SW480 (cell line): ENCODE measurements around the gene FCHO1.

ENCODE experiments used
- DNase-seq: peaks from one replicate; pipeline ENCODE4 v3.0.0-alpha.2; 2016; ENCODE audit warnings: low spot score

Gene FCHO1

DNA sequence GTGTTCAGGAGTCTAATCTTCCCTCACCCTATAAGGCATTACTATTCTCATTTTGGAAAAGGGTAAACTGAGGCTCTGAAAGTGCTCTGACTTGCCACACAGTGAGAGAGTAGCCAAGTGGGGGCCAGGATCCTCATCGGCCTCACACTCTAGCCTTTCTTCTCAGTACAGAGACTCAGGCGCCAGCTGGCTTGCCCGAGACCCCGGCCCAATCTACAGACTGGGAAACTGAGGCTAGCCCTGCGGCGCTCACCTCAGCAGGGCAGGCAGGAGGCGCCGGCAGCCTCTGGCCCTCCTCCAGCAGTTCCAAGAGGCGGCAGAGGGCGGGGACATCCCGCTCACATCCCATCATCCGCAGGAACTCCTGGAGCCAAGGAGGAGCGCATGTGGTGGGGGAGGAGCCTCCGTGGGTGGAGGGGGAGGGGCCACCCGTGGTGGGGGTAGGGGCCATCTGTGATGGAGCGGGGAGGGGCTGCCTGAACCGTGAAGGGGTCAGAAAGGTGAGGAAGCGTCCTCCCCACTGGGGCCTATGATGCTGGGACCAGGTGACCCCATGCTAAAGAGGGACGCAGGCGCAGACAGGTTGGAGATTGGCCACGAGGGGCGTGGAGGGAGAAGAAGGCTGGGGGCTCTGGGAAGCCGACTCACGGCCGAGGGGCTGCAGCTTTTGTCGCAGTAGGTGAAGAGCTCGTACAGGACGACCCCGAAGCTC is 78.7 kb downstream of the FCHO1 start:
- DNase-seq, result peak; percentile 56

DNA sequence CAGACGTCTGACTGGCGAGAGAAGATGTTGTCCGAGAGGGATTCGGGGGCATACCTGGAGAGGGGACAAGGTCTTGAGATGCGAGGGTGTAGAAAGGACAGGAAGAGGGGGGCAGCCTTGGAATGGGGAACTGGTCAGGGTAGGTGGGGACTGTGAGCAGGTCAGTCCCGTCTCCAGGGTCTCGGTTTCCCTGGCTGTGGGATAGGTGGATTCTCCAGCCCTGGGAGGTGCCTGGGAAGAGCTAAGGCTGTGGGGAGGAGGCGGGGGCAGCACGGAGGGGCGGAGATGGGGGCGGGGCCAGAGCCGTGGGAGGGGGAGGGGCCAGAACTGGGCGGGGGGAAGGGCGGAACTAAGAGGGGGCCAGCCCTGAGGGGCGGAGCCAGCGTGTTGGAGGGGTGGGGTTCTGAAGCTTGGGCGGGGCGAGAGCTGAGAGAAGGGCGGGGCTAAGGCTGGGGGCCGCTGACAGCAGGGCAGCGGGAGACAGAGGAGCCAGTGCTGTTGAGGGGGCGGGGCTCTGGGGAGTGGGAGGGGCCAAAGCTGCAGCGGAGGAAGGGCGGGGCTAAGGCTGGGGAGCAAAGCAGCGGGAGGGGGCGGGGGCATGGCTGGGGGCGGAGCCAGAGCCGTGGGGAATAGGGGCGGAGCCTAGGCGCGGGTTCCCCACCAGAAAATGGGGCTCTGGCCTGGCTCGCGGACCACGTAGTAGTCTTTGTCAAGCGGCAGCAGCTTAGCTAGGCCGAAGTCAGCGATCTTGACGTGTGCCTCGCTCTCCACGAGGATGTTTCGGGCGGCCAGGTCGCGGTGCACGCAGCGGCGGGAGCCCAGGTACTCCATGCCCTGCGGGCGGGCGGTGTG is 79.5 kb downstream of the FCHO1 start:
- DNase-seq, result peak; percentile 84

DNA sequence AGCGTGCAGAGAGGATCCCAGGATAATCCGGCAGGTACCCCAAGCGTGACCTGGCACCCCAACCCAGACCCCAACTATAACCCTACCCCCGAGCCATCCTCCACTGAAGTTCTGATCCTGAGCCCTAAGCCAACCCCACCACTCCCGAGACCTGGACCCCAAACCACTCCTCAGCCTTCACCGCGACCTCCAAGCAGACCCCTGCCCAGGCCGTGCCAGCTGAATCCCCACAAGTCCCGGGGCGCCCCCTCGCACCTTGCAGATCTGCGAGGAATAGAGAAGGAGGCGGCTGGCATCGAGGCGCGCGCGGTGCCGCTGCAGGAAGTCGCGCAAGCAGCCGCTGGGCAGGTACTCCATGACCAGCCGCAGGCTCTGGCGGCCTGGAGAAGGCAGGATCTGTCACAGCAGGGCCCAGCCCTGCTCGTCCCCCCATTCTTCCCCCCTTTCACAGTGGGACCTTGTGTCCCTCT is 80.2 kb downstream of the FCHO1 start:
- DNase-seq, result no peak

DNA sequence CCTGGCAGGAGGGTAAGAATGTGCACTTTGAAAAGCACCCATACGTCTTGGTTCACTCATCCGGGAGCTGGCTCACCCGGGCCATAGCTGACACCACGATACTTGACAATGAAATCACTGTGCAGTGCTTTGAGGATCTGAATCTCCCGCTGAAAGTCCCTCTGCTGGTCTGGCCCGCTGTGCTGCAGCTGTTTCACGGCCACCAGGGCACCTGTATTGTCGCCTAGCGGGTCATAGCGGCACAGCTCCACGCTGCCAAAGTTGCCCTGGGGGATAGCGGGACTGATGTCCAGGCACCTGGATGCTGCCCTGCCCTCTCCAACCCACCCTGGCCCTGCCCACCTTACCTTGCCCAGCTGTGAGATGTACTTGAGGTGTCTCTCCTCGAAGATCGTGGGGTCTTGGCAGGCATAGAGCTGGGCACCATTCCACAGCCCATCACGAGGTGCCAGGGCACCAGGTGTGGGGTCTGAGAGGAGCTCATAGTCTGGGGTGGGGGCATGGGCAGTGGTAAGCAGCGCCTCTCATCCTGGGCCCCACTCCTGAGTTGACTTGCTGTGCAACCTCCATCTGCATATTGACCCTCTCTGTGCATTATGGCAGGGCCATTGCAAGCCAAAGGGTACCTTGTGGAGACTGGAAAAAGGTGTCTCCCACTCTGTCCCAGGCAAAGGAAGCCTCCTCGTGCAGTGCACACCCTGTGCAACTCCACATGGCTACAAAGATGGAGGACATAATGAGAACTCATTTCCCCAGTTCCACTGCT is 81.3 kb downstream of the FCHO1 start:
- DNase-seq, result no peak

DNA sequence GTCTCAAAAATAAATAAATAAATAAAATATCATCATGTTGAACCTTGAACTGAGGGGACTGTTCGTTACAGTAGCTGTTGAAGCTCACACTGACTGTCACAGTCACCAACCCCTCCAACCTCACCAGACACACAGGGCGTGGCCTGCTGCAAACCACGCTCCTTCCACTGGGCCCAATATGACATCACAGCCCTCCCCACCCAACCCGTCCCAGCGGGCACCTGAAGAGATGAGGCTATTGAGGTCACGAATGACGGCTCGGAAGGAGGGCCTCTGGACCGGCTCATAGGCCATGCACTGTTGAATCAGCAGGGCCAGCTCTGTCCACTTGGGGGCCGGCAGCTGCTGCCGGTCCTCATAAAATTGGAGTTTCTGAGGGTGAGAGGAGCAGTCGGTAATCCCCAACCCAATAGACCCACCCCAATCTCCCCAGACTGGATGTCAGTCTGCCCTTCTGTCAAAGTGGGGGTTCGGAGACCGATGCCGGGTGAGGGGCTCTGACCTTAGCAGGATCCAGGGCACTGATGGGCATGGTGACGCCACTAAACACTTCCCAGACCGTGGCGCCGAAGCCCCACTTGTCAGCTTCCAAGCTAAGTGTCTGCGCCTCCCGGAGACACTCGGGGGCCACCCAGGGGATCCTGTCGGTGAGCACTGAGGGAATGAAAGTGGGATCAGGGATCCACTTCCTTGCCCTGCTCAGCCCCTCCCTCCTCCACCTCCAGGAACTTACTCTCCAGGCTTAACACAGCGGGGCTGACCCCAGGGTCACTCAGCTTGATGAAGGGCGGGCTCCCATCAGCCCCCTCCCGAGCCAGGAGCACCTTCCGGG is 83.3 kb downstream of the FCHO1 start:
- peak; percentile 61 for DNase-seq

DNA sequence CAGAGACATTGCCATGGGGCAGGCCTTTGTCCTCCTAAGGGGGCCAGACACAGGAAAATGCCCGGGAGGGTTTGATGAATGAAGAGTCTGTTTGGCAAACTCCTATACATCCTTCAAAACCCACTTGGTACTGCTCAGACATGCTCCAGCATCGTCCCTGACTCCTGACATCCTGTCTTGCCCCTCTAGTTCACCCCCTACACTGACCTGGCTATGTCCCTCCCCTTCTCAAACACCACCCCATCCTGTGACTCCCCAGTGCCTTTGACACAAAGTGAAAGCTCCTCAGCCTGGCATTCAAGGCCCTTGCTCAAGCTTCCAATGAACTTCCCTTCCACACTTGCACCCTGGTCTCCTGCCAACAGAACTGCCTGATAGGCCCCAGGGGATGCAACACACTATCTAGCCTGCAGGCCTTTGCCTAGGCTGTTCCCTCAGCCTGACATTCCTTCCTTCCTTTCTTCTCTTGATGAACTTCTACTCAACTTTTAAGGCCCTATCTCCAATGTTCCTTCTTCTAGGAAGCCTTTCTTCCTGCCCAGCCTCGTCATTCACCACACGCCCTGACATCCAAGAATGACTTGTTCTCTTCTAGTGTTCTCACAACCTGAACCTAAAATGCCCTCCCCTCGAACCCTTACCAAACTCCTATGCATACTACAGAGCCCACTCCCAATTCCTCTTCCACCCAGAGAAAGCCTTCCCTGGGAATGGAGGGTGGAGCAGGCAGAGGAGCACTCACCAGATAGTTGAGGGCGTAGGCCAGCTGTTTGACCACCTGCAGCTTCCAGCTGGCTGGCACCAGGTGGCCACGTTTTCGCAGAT is 84.1 kb downstream of the FCHO1 start:
- no peak for DNase-seq

DNA sequence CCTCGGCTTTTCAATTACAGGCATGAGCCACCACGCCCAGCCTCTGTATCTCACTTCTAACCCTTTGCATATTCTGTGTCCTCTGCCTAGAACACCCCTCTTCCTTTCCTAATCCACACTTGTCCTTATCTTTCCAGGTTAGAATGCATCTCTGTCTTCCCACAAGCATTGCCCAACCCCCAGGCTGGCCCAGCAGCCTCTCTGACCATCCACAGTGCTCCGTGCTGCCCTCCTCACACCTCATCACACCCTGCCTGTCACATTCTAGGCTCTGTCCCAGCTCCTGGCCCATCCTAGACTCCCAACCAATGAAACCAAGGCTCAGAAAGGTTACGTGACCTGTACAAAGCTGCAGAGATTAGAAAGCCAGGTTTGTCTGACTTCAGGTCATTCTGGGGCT is 85.3 kb downstream of the FCHO1 start:
- no peak for DNase-seq

DNA sequence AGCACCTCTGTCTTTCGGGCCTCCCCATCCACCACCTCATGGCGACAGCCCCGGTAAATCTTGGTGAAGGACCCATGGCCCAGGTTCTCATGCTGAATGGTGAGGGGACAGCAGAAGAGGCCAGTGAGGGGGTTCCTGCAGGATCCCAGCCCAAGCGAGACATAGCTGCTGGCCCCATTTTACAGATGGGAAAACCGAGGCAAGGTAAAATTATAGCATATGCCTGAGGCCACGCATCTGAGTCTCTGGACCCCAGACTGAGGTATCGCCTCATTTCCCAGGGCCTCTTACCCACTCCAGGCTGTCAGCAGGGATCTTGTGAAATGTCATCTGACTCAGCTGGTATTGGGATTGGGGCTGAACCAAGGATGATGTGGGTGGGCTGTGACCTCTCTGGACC is 86.7 kb downstream of the FCHO1 start:
- no peak for DNase-seq
